NK-92 (cell line): ENCODE results near the gene EMP3.
"Not testable (repeated sequence)": the region's sequence is repeated elsewhere in the genome, so short reads cannot be mapped to it uniquely, and the experiment has no call there.

Experiments
- DNase-seq: peaks from one replicate; lab custom pipeline; 2025; ENCODE audit not compliant: unreplicated experiment; lab: John Stamatoyannopoulos, UW

The EMP3 gene

DNA sequence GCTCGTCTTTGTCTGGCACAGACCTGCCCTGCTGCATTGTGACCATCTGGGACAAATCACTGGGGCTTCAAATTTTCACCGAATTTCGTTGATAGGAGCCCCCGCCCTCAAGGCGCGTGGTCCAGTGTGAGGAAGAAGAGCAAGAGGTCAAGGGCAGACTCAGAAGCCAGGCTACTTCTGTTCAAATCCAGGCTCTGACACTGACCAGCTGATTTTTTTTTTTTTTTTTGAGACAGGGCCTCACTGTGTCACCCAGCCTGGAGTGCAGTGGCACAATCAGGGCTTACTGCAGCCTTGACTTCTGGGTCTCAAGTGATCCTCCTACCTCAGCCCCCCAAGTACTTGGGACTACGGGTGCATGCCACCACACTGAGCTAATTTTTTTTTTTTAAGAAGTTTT, 46.0 kb downstream of the EMP3 start:
- no peak for DNase-seq

DNA sequence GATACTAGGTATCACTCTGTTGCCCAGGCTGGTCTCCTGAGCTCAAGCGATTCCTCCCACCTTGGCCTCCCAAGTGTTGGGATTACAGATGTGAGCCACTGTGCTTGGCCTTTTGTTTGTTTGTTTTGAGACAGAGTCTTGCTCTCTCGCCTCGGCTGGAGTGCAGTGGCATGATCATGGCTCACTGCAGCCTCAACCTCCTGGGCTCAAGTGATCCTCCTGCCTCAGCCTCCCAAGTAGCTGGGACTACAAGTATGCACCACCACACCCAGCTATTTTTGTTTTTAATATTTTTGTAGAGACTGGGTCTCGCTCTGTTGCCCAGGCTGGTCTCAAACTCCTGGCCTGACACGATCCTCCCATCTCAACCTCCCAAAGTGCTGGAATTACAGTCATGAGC, 46.4 kb downstream of the EMP3 start:
- not testable (repeated sequence) for DNase-seq

DNA sequence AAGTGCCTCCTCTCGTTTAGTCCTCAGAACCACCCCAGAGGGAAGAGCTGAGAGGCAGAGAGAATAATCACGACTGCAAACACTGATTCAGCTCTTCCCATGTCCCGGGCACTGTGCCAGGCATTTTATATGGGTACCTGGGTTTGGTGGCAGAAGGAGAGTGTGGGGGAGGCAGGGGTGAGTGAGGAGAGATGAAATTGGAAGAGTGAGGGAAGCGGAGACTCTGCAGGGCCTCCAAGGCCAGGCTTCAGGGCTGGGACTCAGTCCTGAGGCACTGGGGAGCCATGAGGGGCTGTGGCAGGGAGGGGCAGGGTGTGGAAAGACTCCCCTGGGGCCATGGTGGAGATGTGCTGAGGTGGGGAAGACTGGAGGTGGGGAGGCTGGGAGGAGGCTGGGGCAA, 47.6 kb downstream of the EMP3 start:
- no peak for DNase-seq

DNA sequence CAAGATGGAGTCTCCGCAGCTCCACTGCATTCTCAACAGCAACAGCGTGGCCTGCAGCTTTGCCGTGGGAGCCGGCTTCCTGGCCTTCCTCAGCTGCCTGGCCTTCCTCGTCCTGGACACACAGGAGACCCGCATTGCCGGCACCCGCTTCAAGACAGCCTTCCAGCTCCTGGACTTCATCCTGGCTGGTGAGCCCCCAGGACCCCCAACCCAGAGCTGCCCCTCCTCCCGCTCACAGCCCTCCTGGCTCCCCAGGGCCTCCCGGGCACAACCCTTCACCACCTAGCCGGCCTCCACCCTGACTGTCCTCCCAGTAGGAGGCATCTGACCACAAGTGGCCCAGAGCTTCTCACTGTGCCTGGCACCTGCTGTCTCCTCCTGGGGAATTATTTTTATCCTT, 48.2 kb downstream of the EMP3 start:
- DNase-seq: no peak

DNA sequence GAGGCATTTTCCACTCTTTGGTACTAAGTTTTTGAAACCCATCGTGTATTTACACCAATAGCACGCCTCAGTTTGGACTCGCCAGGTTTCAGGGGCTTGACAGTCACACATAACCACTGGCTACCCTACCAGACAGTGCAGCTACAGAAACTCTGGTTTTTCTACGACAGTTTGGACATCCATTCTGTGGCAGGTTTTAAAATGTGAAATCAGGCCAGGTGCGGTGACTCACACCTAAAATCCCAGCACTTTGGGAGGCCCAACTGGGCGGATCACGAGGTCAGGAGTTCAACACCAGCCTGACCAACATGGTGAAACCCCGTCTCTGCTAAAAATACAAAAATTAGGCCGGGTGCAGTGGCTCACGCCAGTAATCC, 52.8 kb downstream of the EMP3 start:
- no peak for DNase-seq

DNA sequence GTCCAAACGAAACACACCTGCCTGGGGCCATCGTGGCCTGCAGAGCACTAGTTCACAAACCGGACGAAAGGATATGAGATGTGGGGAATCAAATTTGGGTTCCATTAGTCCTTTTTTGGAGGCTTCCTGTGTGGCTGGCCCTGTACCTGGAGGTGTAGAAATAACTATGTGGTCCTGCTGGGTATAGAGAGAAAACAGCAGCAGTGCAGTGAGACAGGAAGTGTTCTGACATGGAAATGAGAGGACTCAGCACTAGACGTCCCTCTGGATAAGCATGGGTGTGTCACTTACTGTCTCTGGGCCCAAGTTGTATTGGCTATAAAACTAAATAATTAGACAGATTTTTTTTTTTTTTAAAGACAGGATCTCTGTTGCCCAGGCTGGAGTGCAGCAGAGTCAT, 53.7 kb downstream of the EMP3 start:
- no peak for DNase-seq
